SK-N-SH treated with all-trans-retinoic acid at 6 μM for 48 hours (cell line): ENCODE results near the gene CFP.

Experiments used
- ATAC-seq: fragments of 200-7000 bp; cut with Tn5 transposase; 3 replicates; pipeline ENCODE4 v1.9.1; 2020; ENCODE audit warnings: mild to moderate bottlenecking, moderate library complexity
- ARNTL ChIP-seq: fragments of 450-650 bp; formaldehyde crosslinking; IDR thresholded peaks from 2 replicates; pipeline ENCODE4 v1.5.0; 2020; ENCODE audit warnings: low read depth, mild to moderate bottlenecking, moderate library complexity, borderline replicate concordance
- BACH2 ChIP-seq: fragments of 250-450 bp; sonication (Bioruptor Pico); IDR thresholded peaks from 2 replicates; pipeline ENCODE4 v1.9.0; 2021; ENCODE audit warnings: mild to moderate bottlenecking, borderline replicate concordance
- CSDC2 ChIP-seq: fragments of 250-450 bp; sonication (Bioruptor Pico); IDR thresholded peaks from 2 replicates; pipeline ENCODE4 v1.5.0; 2020; ENCODE audit warnings: mild to moderate bottlenecking, moderate library complexity
- ESRRG ChIP-seq: fragments of 250-450 bp; sonication (Bioruptor Pico); IDR thresholded peaks from 2 replicates; pipeline ENCODE4 v1.6.1; 2021; ENCODE audit warnings: mild to moderate bottlenecking
- GLIS3 ChIP-seq: fragments of 250-450 bp; sonication (Bioruptor Pico); IDR thresholded peaks from 2 replicates; pipeline ENCODE4 v1.5.0; 2020; ENCODE audit warnings: mild to moderate bottlenecking, moderate library complexity
- ISL1 ChIP-seq: fragments of 250-450 bp; sonication (Bioruptor Pico); IDR thresholded peaks from 2 replicates; pipeline ENCODE4 v2.1.2; 2022; ENCODE audit warnings: mild to moderate bottlenecking, moderate library complexity
- OSR1 ChIP-seq: fragments of 250-450 bp; sonication (Bioruptor Pico); IDR thresholded peaks from 2 replicates; pipeline ENCODE4 v1.8.0; 2022; ENCODE audit warnings: moderate library complexity, mild to moderate bottlenecking, inconsistent platforms
- PATZ1 ChIP-seq: fragments of 250-450 bp; sonication (Bioruptor Pico); IDR thresholded peaks from 2 replicates; pipeline ENCODE4 v1.8.0; 2020; ENCODE audit warnings: mild to moderate bottlenecking, moderate library complexity, borderline replicate concordance
- POU6F1 ChIP-seq: fragments of 250-450 bp; sonication (Bioruptor Pico); IDR thresholded peaks from 2 replicates; pipeline ENCODE4 v1.8.0; 2021; ENCODE audit warnings: low read depth, mild to moderate bottlenecking, moderate library complexity, borderline replicate concordance
- PPARA ChIP-seq: fragments of 250-450 bp; sonication (Bioruptor Pico); IDR thresholded peaks from 2 replicates; pipeline ENCODE4 v1.5.0; 2020; ENCODE audit warnings: mild to moderate bottlenecking, borderline replicate concordance
- RARB ChIP-seq: fragments of 250-450 bp; sonication (Bioruptor Pico); IDR thresholded peaks from 2 replicates; pipeline ENCODE4 v1.8.0; 2021; ENCODE audit warnings: mild to moderate bottlenecking, moderate library complexity
- SNAI2 ChIP-seq: fragments of 250-450 bp; sonication (Bioruptor Pico); IDR thresholded peaks from 2 replicates; pipeline ENCODE4 v1.5.0; 2020; ENCODE audit warnings: mild to moderate bottlenecking, moderate library complexity
- TCF4 ChIP-seq: fragments of 250-450 bp; sonication (Bioruptor Pico); IDR thresholded peaks from 2 replicates; pipeline ENCODE4 v1.8.0; 2021; ENCODE audit warnings: mild to moderate bottlenecking, moderate library complexity, borderline replicate concordance
- TOX ChIP-seq: fragments of 250-450 bp; sonication (Bioruptor Pico); IDR thresholded peaks from 2 replicates; pipeline ENCODE4 v1.8.0; 2021; ENCODE audit warnings: mild to moderate bottlenecking, moderate library complexity, borderline replicate concordance
- TSHZ2 ChIP-seq: fragments of 250-450 bp; sonication (Bioruptor Pico); IDR thresholded peaks from 2 replicates; pipeline ENCODE4 v1.5.0; 2020; ENCODE audit warnings: mild to moderate bottlenecking, moderate library complexity
- ZC3H10 ChIP-seq: fragments of 250-450 bp; sonication (Bioruptor Pico); IDR thresholded peaks from 2 replicates; pipeline ENCODE4 v1.5.1; 2021; ENCODE audit warnings: mild to moderate bottlenecking, moderate library complexity
- ZFP3 ChIP-seq: fragments of 250-450 bp; sonication (Bioruptor Pico); IDR thresholded peaks from 2 replicates; pipeline ENCODE4 v1.5.0; 2020; ENCODE audit warnings: mild to moderate bottlenecking, moderate library complexity
- ZFP30 ChIP-seq: fragments of 450-650 bp; formaldehyde crosslinking; IDR thresholded peaks from 2 replicates; pipeline ENCODE4 v1.5.0; 2022; ENCODE audit warnings: mild to moderate bottlenecking, moderate library complexity
- ZNF565 ChIP-seq: fragments of 450-650 bp; formaldehyde crosslinking; conservative IDR thresholded peaks from 2 replicates; pipeline ENCODE4 v1.5.0; 2020; ENCODE audit warnings: low read depth, mild to moderate bottlenecking, moderate library complexity
- ZNF70 ChIP-seq: fragments of 450-650 bp; formaldehyde crosslinking; IDR thresholded peaks from 2 replicates; pipeline ENCODE4 v1.5.0; 2020; ENCODE audit warnings: mild to moderate bottlenecking, moderate library complexity
- ZNF8 ChIP-seq: fragments of 450-650 bp; formaldehyde crosslinking; IDR thresholded peaks from 2 replicates; pipeline ENCODE4 v1.5.0; 2020; ENCODE audit warnings: mild to moderate bottlenecking, moderate library complexity

The CFP gene

GRCh38 chrX:47649271-47649670 lies 19.5 kb upstream of the CFP start:
- no peak for ATAC-seq
- no peak for TF ChIP-seq ESRRG
- no peak for TF ChIP-seq CSDC2 (CRISPR knock-in tag)
- no peak for TF ChIP-seq ZNF70 (CRISPR knock-in tag)
- no peak for TF ChIP-seq PPARA
- no peak for TF ChIP-seq TCF4 (CRISPR knock-in tag)
- TF ChIP-seq OSR1 (CRISPR knock-in tag) = no peak
- TF ChIP-seq ZNF8 = no peak
- no peak for TF ChIP-seq TOX (CRISPR knock-in tag)
- TF ChIP-seq GLIS3 (CRISPR knock-in tag) = no peak
- no peak for TF ChIP-seq ZFP30 (CRISPR knock-in tag)
- TF ChIP-seq POU6F1 = no peak
- no peak for TF ChIP-seq ZFP3 (CRISPR knock-in tag)
- TF ChIP-seq BACH2 (CRISPR knock-in tag) = no peak
- no peak for TF ChIP-seq ZC3H10 (CRISPR knock-in tag)

GRCh38 chrX:47648376-47648775 lies 18.6 kb upstream of the CFP start:
- ATAC-seq = no peak

More at GRCh38 chrX:47648376-47648775, 18.6 kb upstream of the CFP start:
- no peak for TF ChIP-seq CSDC2 (CRISPR knock-in tag)
- TF ChIP-seq BACH2 (CRISPR knock-in tag) = no peak
- TF ChIP-seq SNAI2 (CRISPR knock-in tag) = no peak
- TF ChIP-seq PPARA = no peak
- TF ChIP-seq ARNTL (CRISPR knock-in tag) = no peak
- no peak for TF ChIP-seq PATZ1 (CRISPR knock-in tag)
- TF ChIP-seq ISL1 (CRISPR knock-in tag) = no peak
- TF ChIP-seq ESRRG = no peak
- no peak for TF ChIP-seq ZNF565 (CRISPR knock-in tag)
- no peak for TF ChIP-seq ZNF70 (CRISPR knock-in tag)
- no peak for TF ChIP-seq TSHZ2 (CRISPR knock-in tag)
- TF ChIP-seq RARB (CRISPR knock-in tag) = no peak
- no peak for TF ChIP-seq ZFP3 (CRISPR knock-in tag)
- no peak for TF ChIP-seq POU6F1
- TF ChIP-seq TCF4 (CRISPR knock-in tag) = no peak
- no peak for TF ChIP-seq ZC3H10 (CRISPR knock-in tag)
- TF ChIP-seq GLIS3 (CRISPR knock-in tag) = no peak
